Adipocyte (in vitro differentiated cells): ENCODE measurements around the gene HRH1.
"Not testable (repeated sequence)": the region's sequence is repeated elsewhere in the genome, so short reads cannot be mapped to it uniquely, and the experiment has no call there.

Experiments used
- DNase-seq: peaks from one replicate; pipeline ENCODE4 v3.0.0-alpha.2; 2015; ENCODE audit warnings: low read depth
- H3K27me3 ChIP-seq: replicated peaks from 2 replicates; pipeline ENCODE4 v1.7.0; 2013; ENCODE audit warnings: mild to moderate bottlenecking, low read length, moderate library complexity; ENCODE audit not compliant: control insufficient read depth, insufficient read depth
- H3K36me3 ChIP-seq: 2 replicates; pipeline ENCODE4 v1.7.0; 2013; ENCODE audit warnings: low read length, mild to moderate bottlenecking, moderate library complexity; ENCODE audit not compliant: control insufficient read depth, insufficient read depth, severe bottlenecking
- H3K4me1 ChIP-seq: 2 replicates; pipeline ENCODE4 v1.7.0; 2013; ENCODE audit warnings: mild to moderate bottlenecking, low read length, moderate library complexity; ENCODE audit not compliant: control insufficient read depth, insufficient read depth
- H3K4me3 ChIP-seq: 2 replicates; pipeline ENCODE4 v1.7.0; 2013; ENCODE audit warnings: mild to moderate bottlenecking, low read length, moderate library complexity
- H3K9ac ChIP-seq: 2 replicates; pipeline ENCODE4 v1.7.0; 2013; ENCODE audit warnings: mild to moderate bottlenecking, low read length, moderate library complexity
- H3K9me3 ChIP-seq: 2 replicates; pipeline ENCODE4 v1.7.0; 2013; ENCODE audit warnings: mild to moderate bottlenecking, low read length, moderate library complexity; ENCODE audit not compliant: control insufficient read depth

HRH1 gene

DNA sequence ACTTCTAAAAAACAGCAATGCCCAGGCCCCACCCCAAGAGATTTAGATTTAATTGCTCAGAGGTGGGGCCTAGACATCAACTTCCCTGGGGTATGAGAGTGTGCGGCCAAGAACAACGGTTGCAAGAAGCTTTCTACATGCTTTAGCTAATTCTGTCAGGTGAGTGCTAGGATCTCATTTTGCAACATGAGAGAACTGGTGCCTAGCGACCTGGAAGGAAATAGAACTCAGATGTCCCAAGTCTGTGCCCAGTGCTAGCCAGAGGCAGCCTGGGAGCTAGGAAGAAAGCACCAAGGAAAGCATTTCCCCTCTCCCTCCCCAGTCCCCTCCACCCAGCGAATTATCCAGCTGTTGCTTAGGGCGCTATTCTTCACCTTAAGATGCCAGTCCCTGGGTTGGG is 22.9 kb upstream of the HRH1 start:
- Histone ChIP-seq H3K9me3 (no peaks in the 10 kb centered on the region), H3K27me3 (no peaks in the 10 kb centered on the region), H3K9ac (no peak overlapping the region), H3K4me3 (no peak overlapping the region), H3K4me1 (peaks cover 14% of the 10 kb centered on the region), H3K36me3 (no peaks in the 10 kb centered on the region)
- no peak for DNase-seq

DNA sequence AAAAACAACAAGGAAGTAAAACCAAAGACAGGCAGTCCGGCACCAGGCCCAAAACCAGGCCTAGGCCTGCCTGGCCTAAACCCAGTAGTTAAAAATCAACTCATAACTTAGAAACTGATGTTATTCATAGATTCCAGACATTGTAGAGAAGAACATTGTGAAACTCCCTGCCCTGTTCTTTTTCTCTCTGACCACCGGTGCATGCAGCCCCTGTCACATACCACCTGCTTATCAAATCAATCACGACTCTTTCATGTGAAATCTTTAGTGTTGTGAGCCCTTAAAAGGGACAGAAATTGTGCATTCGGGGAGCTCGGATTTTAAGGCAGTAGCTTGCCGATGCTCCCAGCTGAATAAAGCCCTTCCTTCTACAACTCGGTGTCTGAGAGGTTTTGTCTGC is 22.4 kb upstream of the HRH1 start:
- not testable (repeated sequence) for H3K4me3 ChIP-seq, H3K9me3 ChIP-seq, H3K36me3 ChIP-seq, H3K27me3 ChIP-seq, H3K9ac ChIP-seq
- H3K4me1 ChIP-seq, result peaks cover 19% of the 10 kb centered on the region
- DNase-seq, result peak; percentile 34

DNA sequence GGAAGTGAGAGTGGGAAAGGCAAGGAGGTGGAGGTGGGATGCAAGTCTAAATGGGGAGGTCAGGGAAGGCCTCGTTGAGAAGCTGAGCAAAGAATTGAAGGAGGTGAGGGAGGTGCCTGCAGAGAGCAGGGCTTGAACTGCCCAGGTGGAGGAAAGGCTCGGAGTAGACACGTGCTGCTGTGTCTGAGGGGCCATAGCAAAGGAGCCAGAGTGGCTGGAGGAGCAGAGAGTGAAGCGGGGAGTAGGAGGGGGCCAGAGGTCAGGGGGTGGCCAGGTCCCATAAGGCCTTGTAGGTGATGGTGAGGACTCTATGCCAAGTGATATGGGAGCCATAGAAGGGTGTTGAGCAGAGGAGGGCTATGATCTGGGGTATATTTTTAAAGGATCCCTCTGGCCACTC is 21.4 kb upstream of the HRH1 start:
- H3K4me1 ChIP-seq, result peaks cover 24% of the 10 kb centered on the region
- no peak for DNase-seq
- no peaks in the 10 kb centered on the region for H3K36me3 ChIP-seq
- no peak overlapping the region for H3K9ac ChIP-seq
- H3K27me3 ChIP-seq, result no peaks in the 10 kb centered on the region
- H3K4me3 ChIP-seq, result no peak overlapping the region
- no peaks in the 10 kb centered on the region for H3K9me3 ChIP-seq

DNA sequence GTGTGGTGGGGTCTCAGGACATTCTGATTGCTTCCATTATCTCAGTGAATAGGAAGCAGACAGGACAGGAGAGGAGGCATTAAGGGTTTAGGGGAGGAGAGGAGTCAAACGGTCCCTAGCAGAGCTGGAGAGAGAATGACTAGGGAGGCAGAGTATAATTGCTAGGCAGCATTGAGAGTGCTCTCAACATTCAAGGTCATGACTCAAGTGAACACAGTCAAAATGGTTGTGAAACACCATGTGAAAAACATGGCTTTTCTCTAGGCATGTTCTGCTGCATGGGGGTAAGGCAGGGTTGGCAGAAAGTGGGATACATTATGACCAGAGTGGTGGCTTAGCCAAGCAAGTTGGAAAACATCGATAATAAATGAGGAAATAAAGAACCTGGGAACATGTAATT is 19.5 kb upstream of the HRH1 start:
- Histone ChIP-seq H3K9ac (no peak overlapping the region), H3K27me3 (no peaks in the 10 kb centered on the region), H3K4me3 (no peak overlapping the region), H3K4me1 (peaks cover 29% of the 10 kb centered on the region), H3K36me3 (no peaks in the 10 kb centered on the region), H3K9me3 (no peaks in the 10 kb centered on the region)
- DNase-seq, result peak; percentile 39

DNA sequence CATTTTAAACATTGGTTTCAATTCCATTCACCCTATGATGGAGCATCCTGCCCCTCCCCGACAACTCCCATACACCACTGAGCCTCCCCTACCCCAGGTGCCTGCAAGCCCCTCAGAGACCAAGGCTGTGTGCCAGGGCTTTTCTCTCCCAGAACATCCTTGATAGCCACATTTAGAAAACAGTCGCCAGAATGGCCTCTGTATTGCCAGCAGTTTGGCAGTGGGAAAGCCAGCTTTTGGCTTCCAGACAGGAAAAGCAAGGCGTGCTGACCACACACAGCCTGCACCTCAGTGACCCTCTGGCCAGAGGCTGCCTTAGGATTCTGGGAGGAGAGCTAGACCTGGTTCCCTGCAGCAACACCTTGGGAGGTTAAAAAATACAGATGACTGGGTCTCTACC is 18.2 kb upstream of the HRH1 start:
- Histone ChIP-seq H3K9me3 (no peaks in the 10 kb centered on the region), H3K36me3 (no peaks in the 10 kb centered on the region), H3K4me1 (peaks cover 37% of the 10 kb centered on the region), H3K27me3 (no peaks in the 10 kb centered on the region), H3K9ac (peak overlapping the region; percentile 69), H3K4me3 (no peak overlapping the region)
- no peak for DNase-seq

DNA sequence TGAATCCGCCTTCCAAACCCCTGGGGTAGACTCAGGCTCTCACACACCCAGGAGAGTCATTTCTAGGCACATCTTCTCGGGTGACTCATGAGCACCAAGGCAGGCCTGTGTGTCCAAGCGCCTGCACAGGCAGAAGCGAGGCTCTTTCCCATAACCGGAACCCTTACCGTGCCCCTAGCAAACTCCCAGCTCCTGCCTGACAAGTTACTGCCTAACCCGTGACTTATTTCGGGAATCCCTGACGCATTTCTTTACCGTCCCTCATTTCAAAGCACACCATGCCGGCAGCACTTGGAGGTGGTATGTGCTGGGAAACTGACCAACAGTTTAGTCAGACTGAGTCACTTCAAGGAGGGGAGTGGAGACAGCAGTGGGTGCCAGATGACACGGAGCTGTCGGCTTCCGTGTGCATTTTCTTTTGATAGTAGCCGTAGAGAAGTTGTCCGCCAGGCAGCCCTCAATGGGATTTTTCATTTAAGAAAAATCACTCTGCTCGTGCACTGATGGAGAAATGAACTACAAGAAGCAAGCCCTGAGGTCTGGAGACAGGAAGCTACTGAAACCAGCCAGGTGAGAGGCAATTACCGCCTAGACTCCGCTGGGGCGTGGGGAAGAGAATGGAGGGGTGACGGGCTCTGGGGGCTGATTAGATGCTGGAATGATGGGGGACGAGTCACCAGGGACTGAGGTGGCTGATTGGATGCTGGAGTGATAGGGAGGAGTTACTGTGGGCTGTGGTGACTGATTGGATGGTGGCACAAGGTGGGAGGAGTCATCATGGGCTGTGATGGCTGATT is 17.3 kb upstream of the HRH1 start:
- Histone ChIP-seq H3K4me1 (peaks cover 37% of the 10 kb centered on the region), H3K36me3 (no peaks in the 10 kb centered on the region), H3K27me3 (no peaks in the 10 kb centered on the region), H3K4me3 (peak overlapping the region; percentile 73), H3K9me3 (no peaks in the 10 kb centered on the region), H3K9ac (peak overlapping the region; percentile 69)
- DNase-seq, result peak; percentile 95

DNA sequence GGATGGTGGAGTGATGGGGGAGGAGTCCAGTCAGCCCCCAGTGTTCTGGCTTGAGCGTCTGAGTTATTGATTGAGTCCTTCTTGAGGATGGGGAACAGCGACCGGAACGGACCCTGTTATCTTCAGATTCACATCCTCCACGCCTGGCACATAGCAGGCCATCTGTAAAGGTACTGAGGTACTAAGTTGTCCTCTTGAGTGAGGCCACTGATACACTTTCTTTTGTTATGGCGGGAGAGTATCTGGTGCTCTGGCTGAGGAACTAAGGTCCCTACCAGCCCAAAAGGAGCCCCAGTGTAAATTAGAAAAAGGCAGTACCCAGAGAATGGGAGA is 16.7 kb upstream of the HRH1 start:
- H3K9me3 ChIP-seq, result no peaks in the 10 kb centered on the region
- H3K4me3 ChIP-seq, result peak overlapping the region; percentile 73

DNA sequence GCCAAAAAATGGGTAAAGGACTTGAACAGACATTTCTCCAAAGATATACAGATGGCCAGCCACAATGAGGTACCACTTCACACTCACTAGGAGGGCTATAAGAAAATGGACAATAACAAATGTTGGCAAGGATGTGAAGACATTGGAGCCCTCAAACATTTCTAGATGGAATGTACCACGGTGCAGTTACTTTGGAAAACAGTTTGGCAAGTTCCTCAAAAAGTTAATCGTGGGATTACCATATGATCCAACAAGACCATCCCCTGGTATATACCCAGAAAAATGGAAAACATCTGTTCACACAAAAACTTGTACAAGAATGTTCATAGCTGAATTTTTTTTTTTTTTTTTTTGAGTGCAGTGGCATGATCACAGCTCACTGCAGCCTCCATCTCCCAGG is 15.9 kb upstream of the HRH1 start:
- H3K9me3 ChIP-seq, result no peaks in the 10 kb centered on the region
- H3K9ac ChIP-seq, result no peak overlapping the region
- no peaks in the 10 kb centered on the region for H3K36me3 ChIP-seq
- peaks cover 37% of the 10 kb centered on the region for H3K4me1 ChIP-seq
- DNase-seq, result no peak
- H3K4me3 ChIP-seq, result no peak overlapping the region
- H3K27me3 ChIP-seq, result no peaks in the 10 kb centered on the region

More for the DNA sequence above, 16.7 kb upstream of the HRH1 start:
- H3K36me3 ChIP-seq, result no peaks in the 10 kb centered on the region
- DNase-seq, result no peak
- H3K27me3 ChIP-seq, result no peaks in the 10 kb centered on the region
- H3K9ac ChIP-seq, result peak overlapping the region; percentile 69
- peaks cover 37% of the 10 kb centered on the region for H3K4me1 ChIP-seq

DNA sequence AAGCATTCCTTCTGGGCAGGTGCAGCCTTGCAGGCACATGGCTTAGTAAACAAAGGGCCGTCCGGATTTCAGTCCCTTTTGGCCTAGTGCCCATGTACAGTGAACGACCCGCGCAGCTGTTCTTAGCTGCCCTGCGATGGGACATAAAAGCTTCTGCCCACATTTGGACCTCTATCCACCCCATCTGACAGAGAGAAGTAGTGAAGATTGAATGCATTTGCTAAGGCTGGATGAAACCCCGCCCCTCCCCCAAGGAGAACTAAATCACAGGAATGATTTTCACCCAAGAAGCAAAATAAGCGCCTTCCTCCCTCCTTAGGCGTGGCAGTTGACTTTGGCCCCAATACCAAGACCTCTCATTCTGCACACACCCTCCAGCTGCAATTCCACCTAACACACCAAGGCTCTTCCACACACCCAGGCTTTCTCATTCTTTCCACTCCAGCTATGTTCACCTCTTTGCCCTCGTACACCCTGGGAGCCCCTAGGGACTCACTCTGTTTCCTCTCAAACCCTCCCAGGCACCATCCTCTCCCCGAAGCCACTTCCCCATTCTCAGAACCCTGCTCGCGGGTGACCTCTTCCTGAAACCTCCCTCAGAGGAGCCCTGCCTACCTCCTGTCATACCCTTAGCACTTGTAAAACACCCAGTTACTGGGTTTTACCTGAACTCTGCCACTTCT is 14.1 kb upstream of the HRH1 start:
- no peaks in the 10 kb centered on the region for H3K36me3 ChIP-seq
- peaks cover 32% of the 10 kb centered on the region for H3K4me1 ChIP-seq
- peak overlapping the region; percentile 39 for H3K4me3 ChIP-seq
- DNase-seq, result no peak
- no peak overlapping the region for H3K9ac ChIP-seq
- H3K27me3 ChIP-seq, result no peaks in the 10 kb centered on the region
- H3K9me3 ChIP-seq, result no peaks in the 10 kb centered on the region

DNA sequence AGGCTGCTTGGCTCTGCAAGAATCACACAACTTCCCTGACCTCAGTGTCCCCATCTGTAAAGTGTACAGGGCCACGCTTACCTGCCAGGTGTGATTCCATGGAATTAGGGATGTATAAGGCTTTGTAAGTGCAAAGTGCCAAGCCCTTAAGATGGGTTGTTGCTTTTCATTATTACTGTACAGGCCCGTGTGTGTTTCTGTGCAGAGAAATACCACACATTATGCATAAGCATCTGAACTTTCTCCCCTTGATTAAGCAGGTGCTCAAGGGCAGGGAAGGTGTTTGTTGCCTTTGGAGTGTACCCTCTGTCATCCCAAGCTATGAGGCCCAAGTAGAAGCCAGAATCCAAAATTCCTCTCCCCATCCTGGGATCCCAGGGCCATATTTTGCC is 13.6 kb upstream of the HRH1 start:
- Histone ChIP-seq H3K9ac (no peak overlapping the region), H3K4me1 (peaks cover 36% of the 10 kb centered on the region), H3K9me3 (no peaks in the 10 kb centered on the region), H3K36me3 (no peaks in the 10 kb centered on the region), H3K4me3 (no peak overlapping the region), H3K27me3 (no peaks in the 10 kb centered on the region)
- no peak for DNase-seq

DNA sequence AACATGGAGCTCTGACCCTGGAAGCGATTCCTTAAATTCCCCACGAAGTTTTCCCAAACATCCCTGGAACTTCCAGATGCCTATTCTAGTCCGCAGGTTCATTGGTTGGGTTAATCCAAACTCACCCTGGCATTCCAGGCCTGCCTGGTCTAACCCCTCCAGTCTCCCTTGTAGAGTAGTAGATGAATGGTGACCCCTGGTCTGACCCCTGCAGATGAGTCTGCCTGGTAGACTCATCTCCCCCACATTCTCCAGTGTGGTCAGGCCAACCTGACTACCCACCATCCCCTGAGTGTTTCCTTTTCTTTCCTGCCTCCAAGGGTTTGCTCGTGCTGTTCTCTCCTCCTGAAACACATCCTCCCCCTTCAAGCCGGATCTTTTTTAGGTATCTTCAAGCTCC is 10.8 kb upstream of the HRH1 start:
- no peak overlapping the region for H3K9ac ChIP-seq
- H3K27me3 ChIP-seq, result no peaks in the 10 kb centered on the region
- peaks cover 30% of the 10 kb centered on the region for H3K4me1 ChIP-seq
- H3K36me3 ChIP-seq, result no peaks in the 10 kb centered on the region
- no peaks in the 10 kb centered on the region for H3K9me3 ChIP-seq
- no peak overlapping the region for H3K4me3 ChIP-seq
- no peak for DNase-seq
